A549 (cell line): ENCODE measurements around the gene COX7A1. TPM values are rescaled to one million over a fixed set of nuclear protein-coding genes. Genes with fewer than 3 reads are reported as not detected.

Experiments
- ATAC-seq, 2 experiments: fragments of 200-7000 bp in 1 of 2; fragments of >200 bp in 1 of 2; cut with Nextera tagmentation in 1 of 2; cut with Tn5 transposase in 1 of 2; 3 replicates each; pipeline versions ENCODE4 v1.8.0 to v1.9.1; 2018 to 2020; ENCODE audit warnings: mild to moderate bottlenecking in 1 of 2, moderate library complexity in 1 of 2
- CTCF ChIA-PET: fragments of 300-600 bp; sonication (Branson Sonifier 250); formaldehyde crosslinking; extraction: SDS; loops from one replicate; lab custom pipeline; 2021; ENCODE audit warnings: antibody characterized with exemption, inconsistent platforms; lab: Yijun Ruan, JAX
- POLR2A ChIA-PET: fragments of 350-600 bp; formaldehyde crosslinking; extraction: SDS; loops from one replicate; lab custom pipeline; 2021; ENCODE audit warnings: antibody characterized with exemption, inconsistent platforms; lab: Yijun Ruan, JAX
- DNase-seq, 2 experiments: peaks; one replicate each; pipeline versions ENCODE4 v3.0.0 to v3.0.0-alpha.2; 2011 to 2016; ENCODE audit warnings: low read depth in 1 of 2, low spot score in 1 of 2
- FAIRE-seq: peaks from 2 replicates; lab custom pipeline; 2011; peaks lifted over from hg19 to GRCh38; lab: Jason Lieb, UNC
- H3K27ac ChIP-seq, 2 experiments: fragments of >200 bp; sonication (Bioruptor Twin); formaldehyde crosslinking; 3 replicates each; pipeline ENCODE4 v1.5.1; 2016 to 2017
- H3K4me1 ChIP-seq: fragments of >200 bp; sonication (Bioruptor Twin); formaldehyde crosslinking; 3 replicates; pipeline ENCODE4 v1.6.1; 2016
- H3K4me2 ChIP-seq: fragments of >200 bp; sonication (Bioruptor Twin); formaldehyde crosslinking; 3 replicates; pipeline ENCODE4 v1.6.1; 2016
- H3K4me3 ChIP-seq: fragments of >200 bp; sonication (Bioruptor Twin); formaldehyde crosslinking; 3 replicates; pipeline ENCODE4 v1.5.1; 2016
- H3K9me3 ChIP-seq: fragments of >200 bp; sonication (Bioruptor Twin); formaldehyde crosslinking; 3 replicates; pipeline ENCODE4 v1.6.1; 2016
- CHD2 ChIP-seq: fragments of 150-350 bp; IDR thresholded peaks from 2 replicates; pipeline ENCODE4 v1.6.1; 2014; ENCODE audit warnings: low read length; ENCODE audit not compliant: partially characterized antibody
- ESRRA ChIP-seq: fragments of 150-350 bp; IDR thresholded peaks from 2 replicates; pipeline ENCODE4 v1.6.1; 2014; ENCODE audit warnings: mild to moderate bottlenecking, low read length, borderline replicate concordance
- FOXS1 ChIP-seq: fragments of 250-450 bp; sonication (Bioruptor Pico); IDR thresholded peaks from 2 replicates; pipeline ENCODE4 v1.5.0; 2020; ENCODE audit warnings: mild to moderate bottlenecking, moderate library complexity
- JUNB ChIP-seq: fragments of >200 bp; sonication (Bioruptor Twin); formaldehyde crosslinking; IDR thresholded peaks from 2 replicates; pipeline ENCODE4 v1.6.1; 2016
- KDM1A ChIP-seq: fragments of 200-600 bp; sonication (generic); IDR thresholded peaks from 2 replicates; pipeline ENCODE4 v1.6.1; 2016; ENCODE audit warnings: low read depth, mild to moderate bottlenecking
- KDM5A ChIP-seq: fragments of 200-600 bp; sonication (generic); IDR thresholded peaks from 2 replicates; pipeline ENCODE4 v1.6.1; 2016; ENCODE audit warnings: antibody characterized with exemption, mild to moderate bottlenecking
- MAZ ChIP-seq: fragments of 150-350 bp; IDR thresholded peaks from 2 replicates; pipeline ENCODE4 v1.6.1; 2014; ENCODE audit warnings: antibody characterized with exemption, low read depth, low read length, borderline replicate concordance
- MYC ChIP-seq: IDR thresholded peaks from 2 replicates; pipeline ENCODE4 v1.6.1; 2012; ENCODE audit warnings: mild to moderate bottlenecking, inconsistent platforms, low read length, improper control_type of control experiment, borderline replicate concordance
- NPAS2 ChIP-seq: fragments of 250-450 bp; sonication (Bioruptor Pico); IDR thresholded peaks from 2 replicates; pipeline ENCODE4 v1.8.0; 2022; ENCODE audit warnings: mild to moderate bottlenecking, moderate library complexity, borderline replicate concordance
- POLR2A ChIP-seq: IDR thresholded peaks from 2 replicates; pipeline ENCODE4 v1.6.1; 2012; ENCODE audit warnings: mild to moderate bottlenecking, low read length
- SMC3 ChIP-seq: fragments of >200 bp; sonication (Bioruptor Twin); formaldehyde crosslinking; IDR thresholded peaks from 3 replicates; pipeline ENCODE4 v1.6.1; 2018; ENCODE audit warnings: inconsistent platforms
- TFCP2L1 ChIP-seq: fragments of 250-450 bp; sonication (Bioruptor Pico); IDR thresholded peaks from 2 replicates; pipeline ENCODE4 v1.5.0; 2021; ENCODE audit warnings: mild to moderate bottlenecking
- ZFP36 ChIP-seq: fragments of 450-650 bp; IDR thresholded peaks from 2 replicates; pipeline ENCODE4 v1.6.1; 2014; ENCODE audit warnings: borderline replicate concordance; ENCODE audit not compliant: partially characterized antibody
- ZNF302 ChIP-seq: fragments of 250-450 bp; sonication (Bioruptor Pico); IDR thresholded peaks from 2 replicates; pipeline ENCODE4 v1.9.0; 2021; ENCODE audit warnings: inconsistent platforms, mild to moderate bottlenecking, moderate library complexity
- WGBS: methylation state at CpG from one replicate; pipeline ENCODE4 v1.1.6; 2017; ENCODE audit errors: missing lambda C conversion rate; 5-methylcytosine and 5-hydroxymethylcytosine counted together
- polyA plus RNA-seq, 4 experiments: library from polyadenylated mRNA; depleted of rRNA in 3 of 4; stranded (reverse); fragments of >200 nt; fragmentation: RNase III in 1 of 4; extraction: RNeasy Plus Mini Kit Qiagen cat#74134 plus additional on column Dnase treatment in 1 of 4; gene quantifications; 2 replicates in 3 of 4; 3 replicates in 1 of 4; pipeline ENCODE4 v1.2.3, GENCODE V29; 2011 to 2017
- TF ChIP-seq, protein P1 (sequence below): fragments of >200 bp; sonication (Bioruptor Twin); formaldehyde crosslinking; IDR thresholded peaks from 3 replicates; pipeline ENCODE4 v1.5.1; 2016
- TF ChIP-seq, protein P2 (sequence below): fragments of 250-450 bp; sonication (Bioruptor Pico); IDR thresholded peaks from 2 replicates; pipeline ENCODE4 v1.5.0; 2020; ENCODE audit warnings: low read depth, mild to moderate bottlenecking, moderate library complexity
- TF ChIP-seq, protein P3 (sequence below): fragments of 150-350 bp; IDR thresholded peaks from 2 replicates; pipeline ENCODE4 v1.6.1; 2014; ENCODE audit warnings: low read depth, mild to moderate bottlenecking, low read length
- TF ChIP-seq, protein P4 (sequence below): IDR thresholded peaks from 2 replicates; pipeline ENCODE4 v1.6.1; 2012
- TF ChIP-seq, protein P5 (sequence below): IDR thresholded peaks from 2 replicates; pipeline ENCODE4 v1.6.1; 2012

COX7A1 gene
- polyA plus RNA-seq, 2 of the 4 experiments (the other 2 are of a cell fraction) = not detected

DNA sequence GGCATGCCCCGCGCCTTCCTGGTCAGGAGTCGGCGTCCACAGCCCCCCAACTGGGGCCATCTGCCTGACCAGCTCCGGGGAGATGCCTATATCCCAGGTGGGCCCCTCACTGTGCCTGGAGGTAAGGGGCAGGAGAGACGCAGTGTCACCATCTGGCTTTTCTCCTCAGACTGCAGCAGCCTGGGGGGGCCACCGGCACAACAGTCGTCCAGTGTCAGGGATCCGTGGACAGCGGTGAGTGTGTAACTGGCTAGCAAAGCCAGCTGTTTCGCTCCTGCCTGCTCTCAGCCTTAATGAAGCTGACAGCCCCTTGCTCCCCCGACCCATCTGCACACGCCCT is 41.1 kb downstream of the COX7A1 start (continued):
- TF ChIP-seq, protein P1, sequence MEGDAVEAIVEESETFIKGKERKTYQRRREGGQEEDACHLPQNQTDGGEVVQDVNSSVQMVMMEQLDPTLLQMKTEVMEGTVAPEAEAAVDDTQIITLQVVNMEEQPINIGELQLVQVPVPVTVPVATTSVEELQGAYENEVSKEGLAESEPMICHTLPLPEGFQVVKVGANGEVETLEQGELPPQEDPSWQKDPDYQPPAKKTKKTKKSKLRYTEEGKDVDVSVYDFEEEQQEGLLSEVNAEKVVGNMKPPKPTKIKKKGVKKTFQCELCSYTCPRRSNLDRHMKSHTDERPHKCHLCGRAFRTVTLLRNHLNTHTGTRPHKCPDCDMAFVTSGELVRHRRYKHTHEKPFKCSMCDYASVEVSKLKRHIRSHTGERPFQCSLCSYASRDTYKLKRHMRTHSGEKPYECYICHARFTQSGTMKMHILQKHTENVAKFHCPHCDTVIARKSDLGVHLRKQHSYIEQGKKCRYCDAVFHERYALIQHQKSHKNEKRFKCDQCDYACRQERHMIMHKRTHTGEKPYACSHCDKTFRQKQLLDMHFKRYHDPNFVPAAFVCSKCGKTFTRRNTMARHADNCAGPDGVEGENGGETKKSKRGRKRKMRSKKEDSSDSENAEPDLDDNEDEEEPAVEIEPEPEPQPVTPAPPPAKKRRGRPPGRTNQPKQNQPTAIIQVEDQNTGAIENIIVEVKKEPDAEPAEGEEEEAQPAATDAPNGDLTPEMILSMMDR = no peak
- TF ChIP-seq SMC3 = no peak
- no peak for TF ChIP-seq FOXS1
- TF ChIP-seq, protein P2, sequence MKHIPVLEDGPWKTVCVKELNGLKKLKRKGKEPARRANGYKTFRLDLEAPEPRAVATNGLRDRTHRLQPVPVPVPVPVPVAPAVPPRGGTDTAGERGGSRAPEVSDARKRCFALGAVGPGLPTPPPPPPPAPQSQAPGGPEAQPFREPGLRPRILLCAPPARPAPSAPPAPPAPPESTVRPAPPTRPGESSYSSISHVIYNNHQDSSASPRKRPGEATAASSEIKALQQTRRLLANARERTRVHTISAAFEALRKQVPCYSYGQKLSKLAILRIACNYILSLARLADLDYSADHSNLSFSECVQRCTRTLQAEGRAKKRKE (CRISPR knock-in tag) = no peak
- no peak for TF ChIP-seq MYC
- TF ChIP-seq, protein P3, sequence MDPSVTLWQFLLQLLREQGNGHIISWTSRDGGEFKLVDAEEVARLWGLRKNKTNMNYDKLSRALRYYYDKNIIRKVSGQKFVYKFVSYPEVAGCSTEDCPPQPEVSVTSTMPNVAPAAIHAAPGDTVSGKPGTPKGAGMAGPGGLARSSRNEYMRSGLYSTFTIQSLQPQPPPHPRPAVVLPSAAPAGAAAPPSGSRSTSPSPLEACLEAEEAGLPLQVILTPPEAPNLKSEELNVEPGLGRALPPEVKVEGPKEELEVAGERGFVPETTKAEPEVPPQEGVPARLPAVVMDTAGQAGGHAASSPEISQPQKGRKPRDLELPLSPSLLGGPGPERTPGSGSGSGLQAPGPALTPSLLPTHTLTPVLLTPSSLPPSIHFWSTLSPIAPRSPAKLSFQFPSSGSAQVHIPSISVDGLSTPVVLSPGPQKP = no peak
- TF ChIP-seq ESRRA = no peak
- no peak for TF ChIP-seq CHD2
- TF ChIP-seq TFCP2L1 = no peak
- no peak for TF ChIP-seq MAZ
- no peak for TF ChIP-seq JUNB
- TF ChIP-seq, all 56 proteins: peak for 0

DNA sequence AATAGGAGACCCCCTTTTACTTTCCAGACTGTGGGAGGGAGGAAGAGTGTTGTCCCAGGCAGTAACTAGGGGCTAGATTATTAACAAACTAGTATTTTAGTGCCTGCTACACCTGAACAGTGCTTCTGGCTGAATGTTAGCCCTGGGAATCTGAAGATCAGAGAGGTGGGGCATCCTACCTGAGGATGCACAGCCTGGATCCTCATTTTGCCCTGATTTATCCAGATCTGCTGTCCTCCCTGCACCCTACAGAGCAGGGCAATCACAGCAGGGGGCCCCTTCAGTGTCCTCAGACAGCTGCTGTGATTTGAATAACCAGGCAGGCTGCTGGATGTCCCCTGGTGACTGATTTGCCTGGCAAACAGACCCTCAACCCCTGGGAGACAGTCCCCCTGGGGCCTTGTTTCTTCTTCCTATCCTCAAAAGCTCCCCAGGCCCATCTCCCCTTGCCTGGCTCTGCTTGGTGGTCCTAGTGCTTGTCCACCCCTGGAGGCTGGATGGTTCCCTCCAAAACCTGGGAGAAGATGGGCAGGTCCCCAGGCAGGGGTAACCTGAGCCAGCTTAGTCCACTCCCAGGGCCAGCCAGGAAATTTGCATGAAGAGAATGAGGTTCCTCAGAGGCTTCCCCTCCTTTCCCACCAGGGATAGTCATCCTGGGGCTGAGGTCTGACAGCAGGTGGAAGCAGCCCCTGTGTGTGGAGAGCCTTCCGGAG is 41.6 kb downstream of the COX7A1 start, which contains the start of gene OVOL3:
TSS of gene OVOL3 (plus strand) at position 657 of the 713 bp plus-strand sequence. CDS start 60 bp downstream, outside the sequence.
- ATAC-seq (no peak), DNase-seq (no peak), FAIRE-seq (no peak)
- WGBS = 100% methylated on average over 1 of the region's 1 CpG
- ChIA-PET CTCF (interaction anchor here (0.6 to 15.7 kb wide), 13 partner anchors 9 to 1821 kb away, joined by 3 to 157 read pairs (median 4); partner anchors contain the start of genes THAP8 and WDR62), POLR2A (interaction anchor here (0.6 kb wide), 1 partner anchor 227 kb away, joined by 3 read pairs; no protein-coding TSS in a partner anchor)
- H3K4me1 ChIP-seq = peaks cover 9% of the 10 kb centered on the region; the same call in 2 of the 3 replicates
- H3K9me3 ChIP-seq = no peaks in the 10 kb centered on the region
- TF ChIP-seq ZNF302 (CRISPR knock-in tag) (no peak), KDM5A (no peak), ZFP36 (peak; percentile 78), TFCP2L1 (no peak), KDM1A (0 out of 2 replicates have a peak, but pooled peaks have one; percentile 13), POLR2A (no peak)
- TF ChIP-seq, protein P4, sequence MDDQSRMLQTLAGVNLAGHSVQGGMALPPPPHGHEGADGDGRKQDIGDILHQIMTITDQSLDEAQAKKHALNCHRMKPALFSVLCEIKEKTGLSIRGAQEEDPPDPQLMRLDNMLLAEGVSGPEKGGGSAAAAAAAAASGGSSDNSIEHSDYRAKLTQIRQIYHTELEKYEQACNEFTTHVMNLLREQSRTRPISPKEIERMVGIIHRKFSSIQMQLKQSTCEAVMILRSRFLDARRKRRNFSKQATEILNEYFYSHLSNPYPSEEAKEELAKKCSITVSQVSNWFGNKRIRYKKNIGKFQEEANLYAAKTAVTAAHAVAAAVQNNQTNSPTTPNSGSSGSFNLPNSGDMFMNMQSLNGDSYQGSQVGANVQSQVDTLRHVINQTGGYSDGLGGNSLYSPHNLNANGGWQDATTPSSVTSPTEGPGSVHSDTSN = no peak
- no peak within 1 kb of the TSS for H3K4me3 ChIP-seq
- H3K4me2 ChIP-seq = no peak within 1 kb of the TSS
- no peak within 1 kb of the TSS for H3K27ac ChIP-seq

DNA sequence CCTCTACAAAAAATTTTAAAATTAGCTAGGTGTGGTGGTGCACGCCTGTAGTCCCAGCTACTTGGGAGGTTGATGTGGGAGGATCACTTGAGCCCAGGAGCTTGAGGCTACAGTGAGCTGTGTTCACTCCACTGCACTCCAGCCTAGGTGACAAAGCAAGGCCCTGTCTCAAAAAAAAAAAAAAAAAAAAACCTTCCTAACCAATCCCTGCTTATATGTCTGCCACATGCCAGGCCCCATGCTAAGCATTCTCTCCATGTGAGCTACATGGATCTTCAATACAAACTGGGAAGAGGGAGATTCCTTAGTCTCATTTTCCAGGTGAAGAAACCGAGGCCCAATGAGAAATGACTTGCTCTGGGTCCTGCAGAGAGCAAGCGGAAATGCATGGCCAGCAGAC is 43.6 kb downstream of the COX7A1 start:
- Histone ChIP-seq H3K9me3 (no peaks in the 10 kb centered on the region), H3K4me3 (no peak overlapping the region), H3K27ac (no peak overlapping the region), H3K4me2 (no peak overlapping the region), H3K4me1 (peaks cover 13% of the 10 kb centered on the region)
- DNase-seq (no peak), ATAC-seq (no peak), FAIRE-seq (no peak)
- 92% methylated on average over 3 of the region's 3 CpGs for WGBS
- CTCF ChIA-PET = interaction anchor here (1.5 to 15.7 kb wide), 4 partner anchors 9 to 134 kb away, joined by 3 to 157 read pairs (median 18); partner anchors contain the start of genes THAP8 and WDR62
- POLR2A ChIA-PET = no interaction called here
- no peak for TF ChIP-seq NPAS2 (CRISPR knock-in tag)
- TF ChIP-seq, protein P5, sequence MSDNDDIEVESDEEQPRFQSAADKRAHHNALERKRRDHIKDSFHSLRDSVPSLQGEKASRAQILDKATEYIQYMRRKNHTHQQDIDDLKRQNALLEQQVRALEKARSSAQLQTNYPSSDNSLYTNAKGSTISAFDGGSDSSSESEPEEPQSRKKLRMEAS = no peak
